Erythroblast (primary cell): ENCODE data around the gene NEMP1.

Source experiments
- DNase-seq, 2 experiments: peaks; one replicate each; lab custom pipeline; 2025; lab: John Stamatoyannopoulos, UW
- GATA1 ChIP-seq: IDR thresholded peaks from 2 replicates; pipeline ENCODE4 v1.6.1; 2011; ENCODE audit warnings: low read depth, mild to moderate bottlenecking, control low read depth, low read length, moderate library complexity
- POLR2A ChIP-seq: IDR thresholded peaks from 2 replicates; pipeline ENCODE4 v1.6.1; 2011; ENCODE audit warnings: mild to moderate bottlenecking, low read length

Gene NEMP1

GRCh38 chr12:57008178-57008577 lies 70.4 kb downstream of the NEMP1 start:
- DNase-seq = peak; percentile 74 to 80
- TF ChIP-seq POLR2A = no peak
- no peak for TF ChIP-seq GATA1

DNA sequence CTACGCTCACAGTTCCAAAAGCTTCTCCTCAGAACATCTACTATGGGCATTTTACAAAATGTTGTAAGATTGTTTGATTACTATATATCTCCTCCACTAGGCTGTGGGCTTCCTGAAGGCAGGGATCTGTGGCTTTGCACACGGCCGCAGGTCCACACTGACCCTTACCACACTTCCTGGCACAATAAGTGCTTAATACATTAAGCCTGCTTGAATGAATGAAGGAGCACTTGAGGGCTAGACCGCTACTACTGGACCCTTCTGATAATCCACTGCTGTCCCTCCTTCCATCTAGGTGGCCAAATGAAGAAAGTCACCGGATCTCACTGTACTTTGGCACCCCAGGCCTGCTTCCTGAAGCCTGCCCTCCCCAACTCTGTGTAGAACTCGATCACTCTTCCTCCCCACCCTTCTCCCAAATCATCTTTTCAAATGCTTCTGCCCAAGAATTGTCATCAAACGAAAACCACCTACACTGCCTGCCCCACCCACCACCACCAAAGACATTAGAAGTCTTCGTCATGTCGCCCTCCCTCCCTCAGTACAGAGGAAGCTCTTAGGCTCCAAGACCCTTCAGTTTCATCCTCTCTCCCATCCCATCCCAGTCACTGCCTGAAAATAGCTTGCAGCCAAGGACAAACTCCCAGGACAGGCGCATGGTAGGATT lies 71.6 kb downstream of the NEMP1 start:
- TF ChIP-seq GATA1 (no peak), POLR2A (no peak)
- DNase-seq = no peak

GRCh38 chr12:57005980-57006808 lies 72.4 kb downstream of the NEMP1 start, which contains the start of gene ZBTB39:
Gene ZBTB39 (minus strand): TSS chr12:57006546. CDS start chr12:57004917, 1,629 bp downstream.
- TF ChIP-seq GATA1 = no peak
- peak; percentile 29 for TF ChIP-seq POLR2A
- peak; percentile 82 to 91 for DNase-seq
